IPS-11a (cell line): ENCODE measurements around the gene INTS3.
"Not testable (repeated sequence)": the region's sequence is repeated elsewhere in the genome, so short reads cannot be mapped to it uniquely, and the experiment has no call there.

ENCODE experiments used
- H3K4me3 ChIP-seq: one replicate; pipeline ENCODE4 v1.5.1; 2013; ENCODE audit warnings: low read depth, low read length, control low read depth

INTS3 gene

GRCh38 chr1:153705484-153705883 lies 22.4 kb upstream of the INTS3 start:
- no peak overlapping the region for H3K4me3 ChIP-seq

GRCh38 chr1:153711026-153711425 lies 16.8 kb upstream of the INTS3 start:
- H3K4me3 ChIP-seq: no peak overlapping the region

- not testable (repeated sequence) for H3K4me3 ChIP-seq
Measured at GRCh38 chr1:153716211-153716610, 11.6 kb upstream of the INTS3 start.

GRCh38 chr1:153717330-153717729 lies 10.5 kb upstream of the INTS3 start:
- no peak overlapping the region for H3K4me3 ChIP-seq

GRCh38 chr1:153723687-153724086 lies 4.2 kb upstream of the INTS3 start:
- H3K4me3 ChIP-seq: no peak overlapping the region

- H3K4me3 ChIP-seq: not testable (repeated sequence)
Measured at GRCh38 chr1:153724634-153725033, 3.2 kb upstream of the INTS3 start.

- H3K4me3 ChIP-seq: peak overlapping the region; percentile 83
Measured at GRCh38 chr1:153728305-153729066, 636 bp downstream of the INTS3 start.

- H3K4me3 ChIP-seq: no peak overlapping the region
Measured at GRCh38 chr1:153730468-153730988, 2.7 kb downstream of the INTS3 start.

GRCh38 chr1:153733970-153734369 lies 6.1 kb downstream of the INTS3 start:
- H3K4me3 ChIP-seq: no peak overlapping the region

- H3K4me3 ChIP-seq: no peak overlapping the region
Measured at GRCh38 chr1:153734396-153735089, 6.7 kb downstream of the INTS3 start.

GRCh38 chr1:153735090-153735420 lies 7.2 kb downstream of the INTS3 start:
- H3K4me3 ChIP-seq: no peak overlapping the region

- H3K4me3 ChIP-seq: no peak overlapping the region
Measured at GRCh38 chr1:153741986-153742385, 14.1 kb downstream of the INTS3 start.

GRCh38 chr1:153742411-153743142 lies 14.7 kb downstream of the INTS3 start:
- H3K4me3 ChIP-seq: no peak overlapping the region

GRCh38 chr1:153745417-153745816 lies 17.6 kb downstream of the INTS3 start:
- H3K4me3 ChIP-seq: no peak overlapping the region

- no peak overlapping the region for H3K4me3 ChIP-seq
Measured at GRCh38 chr1:153746174-153746573, 18.3 kb downstream of the INTS3 start.

GRCh38 chr1:153748903-153749302 lies 21.1 kb downstream of the INTS3 start:
- no peak overlapping the region for H3K4me3 ChIP-seq

- no peak overlapping the region for H3K4me3 ChIP-seq
Measured at GRCh38 chr1:153749408-153750005, 21.7 kb downstream of the INTS3 start.

- H3K4me3 ChIP-seq: no peak overlapping the region
Measured at GRCh38 chr1:153750026-153750995, 22.5 kb downstream of the INTS3 start.

GRCh38 chr1:153752072-153752471 lies 24.2 kb downstream of the INTS3 start:
- no peak overlapping the region for H3K4me3 ChIP-seq

GRCh38 chr1:153752571-153753195 lies 24.8 kb downstream of the INTS3 start:
- H3K4me3 ChIP-seq: no peak overlapping the region
